ENCODE measurements around the gene NCKAP5. TPM values are rescaled to one million over a fixed set of nuclear protein-coding genes. Genes with fewer than 3 reads are reported as not detected.
"Not testable (repeated sequence)": the region's sequence is repeated elsewhere in the genome, so short reads cannot be mapped to it uniquely, and the experiment has no call there.

Gene NCKAP5
- total RNA-seq, 6 donors from 2014 or later = 22.1 to 51.1 (median 41.4) TPM

GRCh38 chr2:132815516-132815915, 752.7 kb downstream of the NCKAP5 start:
- ATAC-seq (ENCODE audit: low FRiP score in 2 of 2) (no peak), DNase-seq (no peak)
- Histone ChIP-seq H3K27me3 (no peaks in the 10 kb centered on the region), H3K4me1 (no peaks in the 10 kb centered on the region), H3K27ac (no peak overlapping the region), H3K36me3 (no peaks in the 10 kb centered on the region), H3K9me3 (no peaks in the 10 kb centered on the region), H3K4me3 (no peak overlapping the region)
- TF ChIP-seq CTCF (IDR thresholded peaks at IDR 0.05) (no peak), POLR2AphosphoS5 (IDR thresholded peaks at IDR 0.05) (no peak), EP300 (IDR thresholded peaks at IDR 0.05) (no peak), POLR2A (IDR thresholded peaks at IDR 0.05) (no peak)
- 79 to 88% methylated on average over 2 of the region's 2 CpGs for WGBS, 2 donors

GRCh38 chr2:132814651-132815050, 753.6 kb downstream of the NCKAP5 start:
- no peak for ATAC-seq (ENCODE audit: low FRiP score in 2 of 2)
- Histone ChIP-seq H3K4me3 (no peak overlapping the region), H3K27me3 (no peaks in the 10 kb centered on the region), H3K27ac (no peak overlapping the region), H3K36me3 (no peaks in the 10 kb centered on the region), H3K9me3 (no peaks in the 10 kb centered on the region), H3K4me1 (no peaks in the 10 kb centered on the region)
- TF ChIP-seq POLR2A (IDR thresholded peaks at IDR 0.05) (no peak), CTCF (IDR thresholded peaks at IDR 0.05) (no peak), EP300 (IDR thresholded peaks at IDR 0.05) (no peak), POLR2AphosphoS5 (IDR thresholded peaks at IDR 0.05) (no peak)
- WGBS, 2 donors = 83 to 91% methylated on average over 3 of the region's 3 CpGs
- DNase-seq = no peak

GRCh38 chr2:132813422-132813821, 754.8 kb downstream of the NCKAP5 start:
- DNase-seq = no peak
- no peaks in the 10 kb centered on the region for H3K27me3 ChIP-seq
- H3K4me1 ChIP-seq = no peaks in the 10 kb centered on the region
- H3K27ac ChIP-seq = no peak overlapping the region
- no peaks in the 10 kb centered on the region for H3K36me3 ChIP-seq
- H3K4me3 ChIP-seq = no peak overlapping the region
- no peak for TF ChIP-seq POLR2AphosphoS5 (IDR thresholded peaks at IDR 0.05)
- no peaks in the 10 kb centered on the region for H3K9me3 ChIP-seq
- WGBS, 2 donors = 78 to 92% methylated on average over 2 of the region's 2 CpGs
- ATAC-seq (ENCODE audit: low FRiP score in 2 of 2) = no peak

- TF ChIP-seq POLR2AphosphoS5 (IDR thresholded peaks at IDR 0.05) = no peak
- Histone ChIP-seq H3K27ac (no peak overlapping the region), H3K4me1 (no peaks in the 10 kb centered on the region), H3K36me3 (no peaks in the 10 kb centered on the region), H3K27me3 (no peaks in the 10 kb centered on the region), H3K4me3 (no peak overlapping the region), H3K9me3 (no peaks in the 10 kb centered on the region)
- DNase-seq (no peak), ATAC-seq (ENCODE audit: low FRiP score in 2 of 2) (no peak)
- WGBS, 2 donors = 85 to 86% methylated on average over 9 of the region's 9 CpGs
Measured at GRCh38 chr2:132811148-132811915, 756.9 kb downstream of the NCKAP5 start.

- not testable (repeated sequence) for ATAC-seq (ENCODE audit: low FRiP score in 2 of 2)
Measured at GRCh38 chr2:132809962-132810361, 758.3 kb downstream of the NCKAP5 start.

GRCh38 chr2:132804051-132804450, 764.2 kb downstream of the NCKAP5 start:
- Histone ChIP-seq H3K27me3 (no peaks in the 10 kb centered on the region), H3K4me1 (peaks cover 0 to 3% (median 0%) of the 10 kb centered on the region in 4 donors), H3K27ac (peak overlapping the region in 2 of 4 donors; percentile 40 to 72), H3K9me3 (no peaks in the 10 kb centered on the region), H3K36me3 (no peaks in the 10 kb centered on the region), H3K4me3 (no peak overlapping the region)
- peak in 1 of 2 donors; percentile 67 for ATAC-seq (ENCODE audit: low FRiP score in 2 of 2)
- DNase-seq = no peak
- no peak for TF ChIP-seq POLR2AphosphoS5 (IDR thresholded peaks at IDR 0.05)
- WGBS, 2 donors = 26 to 38% methylated on average over 4 of the region's 4 CpGs

More at GRCh38 chr2:132809962-132810361, 758.3 kb downstream of the NCKAP5 start:
- H3K4me3 ChIP-seq, H3K27ac ChIP-seq, H3K9me3 ChIP-seq, H3K36me3 ChIP-seq, H3K4me1 ChIP-seq, H3K27me3 ChIP-seq, DNase-seq: not testable (repeated sequence)
- 77 to 86% methylated on average over 1 of the region's 1 CpG for WGBS, 2 donors

- no peak overlapping the region for H3K4me3 ChIP-seq
- ATAC-seq (ENCODE audit: low FRiP score in 2 of 2) (no peak), DNase-seq (no peak)
- H3K9me3 ChIP-seq = no peaks in the 10 kb centered on the region
- no peak overlapping the region for H3K27ac ChIP-seq
- no peaks in the 10 kb centered on the region for H3K27me3 ChIP-seq
- TF ChIP-seq EP300 (IDR thresholded peaks at IDR 0.05) (no peak), POLR2AphosphoS5 (IDR thresholded peaks at IDR 0.05) (no peak), CTCF (IDR thresholded peaks at IDR 0.05) (no peak), POLR2A (IDR thresholded peaks at IDR 0.05) (no peak)
- H3K4me1 ChIP-seq = no peaks in the 10 kb centered on the region
- H3K36me3 ChIP-seq = no peaks in the 10 kb centered on the region
Measured at GRCh38 chr2:132798341-132798740, 769.9 kb downstream of the NCKAP5 start.

Measured in upper lobe of left lung (tissue), 6 donors.